Neural cell (in vitro differentiated cells): Measurements from ENCODE around the gene TOMM40. TPM values are rescaled to one million over a fixed set of nuclear protein-coding genes. Genes with fewer than 3 reads are reported as not detected.

Experiments used
- H2AFZ ChIP-seq: fragments of 200-600, 300-800 bp; sonication (generic), shearing (Covaris generic); 2 replicates; pipeline ENCODE4 v1.6.0; 2014; ENCODE audit warnings: low read depth, mild to moderate bottlenecking, antibody characterized with exemption, low read length, moderate library complexity
- H3F3A ChIP-seq: fragments of 200-600 bp; shearing (Covaris generic); 2 replicates; pipeline ENCODE4 v1.6.1; 2016; ENCODE audit warnings: mild to moderate bottlenecking, moderate library complexity, mixed read lengths, antibody characterized with exemption, low read length; ENCODE audit not compliant: insufficient read depth, poor library complexity, severe bottlenecking
- H3K27ac ChIP-seq: fragments of 200-600, 300-800 bp; sonication (generic), shearing (Covaris generic); 2 replicates; pipeline ENCODE4 v1.5.1; 2014; ENCODE audit warnings: mild to moderate bottlenecking, low read length, moderate library complexity
- H3K27me3 ChIP-seq: fragments of 300-800, 200-600 bp; sonication (generic), shearing (Covaris generic); 2 replicates; pipeline ENCODE4 v1.6.0; 2014; ENCODE audit warnings: mild to moderate bottlenecking, low read depth, low read length, moderate library complexity; ENCODE audit not compliant: insufficient read depth
- H3K36me3 ChIP-seq: fragments of 300-800, 200-600 bp; sonication (generic), shearing (Covaris generic); 2 replicates; pipeline ENCODE4 v1.5.1; 2014; ENCODE audit warnings: mild to moderate bottlenecking, antibody characterized with exemption, low read length, moderate library complexity; ENCODE audit not compliant: insufficient read depth
- H3K4me2 ChIP-seq: fragments of 300-800, 200-600 bp; sonication (generic), shearing (Covaris generic); 2 replicates; pipeline ENCODE4 v1.6.0; 2014; ENCODE audit warnings: mild to moderate bottlenecking, low read length
- H3K4me3 ChIP-seq: fragments of 300-800, 200-600 bp; sonication (generic), shearing (Covaris generic); 2 replicates; pipeline ENCODE4 v1.5.1; 2014; ENCODE audit warnings: mild to moderate bottlenecking, low read length, moderate library complexity
- H3K79me2 ChIP-seq: fragments of 200-600 bp; shearing (Covaris generic); replicated peaks from 2 replicates; pipeline ENCODE4 v1.6.0; 2014; ENCODE audit warnings: mild to moderate bottlenecking, low read length, moderate library complexity; ENCODE audit not compliant: insufficient read depth
- H3K9ac ChIP-seq: fragments of 300-800, 200-600 bp; sonication (generic), shearing (Covaris generic); 2 replicates; pipeline ENCODE4 v1.6.1; 2016; ENCODE audit warnings: mild to moderate bottlenecking, low read length, mixed read lengths
- H3K9me2 ChIP-seq: fragments of 200-600 bp; shearing (Covaris generic); 2 replicates; pipeline ENCODE4 v1.6.1; 2016; ENCODE audit warnings: mild to moderate bottlenecking, low read length, mixed read lengths; ENCODE audit not compliant: insufficient read depth
- H3K9me3 ChIP-seq: fragments of 200-600, 300-800 bp; sonication (generic), shearing (Covaris generic); 2 replicates; pipeline ENCODE4 v1.6.1; 2016; ENCODE audit warnings: mild to moderate bottlenecking, mixed run types, low read length, moderate library complexity, mixed read lengths
- H4K20me1 ChIP-seq: fragments of 200-600 bp; shearing (Covaris generic); 2 replicates; pipeline ENCODE4 v1.6.1; 2016; ENCODE audit warnings: mild to moderate bottlenecking, mixed run types; ENCODE audit not compliant: insufficient read depth
- EP300 ChIP-seq: fragments of 450-650 bp; conservative IDR thresholded peaks from 2 replicates; pipeline ENCODE4 v1.6.1; 2014; ENCODE audit warnings: antibody characterized with exemption, mild to moderate bottlenecking, moderate library complexity; ENCODE audit not compliant: poor library complexity, severe bottlenecking
- EZH2 ChIP-seq: fragments of 200-600, 300-800 bp; shearing (Covaris generic), sonication (generic); IDR thresholded peaks from 2 replicates; pipeline ENCODE4 v1.6.1; 2014; ENCODE audit warnings: antibody characterized with exemption, low read length, borderline replicate concordance, mild to moderate bottlenecking; ENCODE audit not compliant: insufficient read depth, poor library complexity, severe bottlenecking
- MXI1 ChIP-seq: fragments of 450-650 bp; conservative IDR thresholded peaks from 2 replicates; pipeline ENCODE4 v1.6.1; 2014; ENCODE audit warnings: antibody characterized with exemption, mild to moderate bottlenecking; ENCODE audit not compliant: poor library complexity, severe bottlenecking
- POLR2AphosphoS5 ChIP-seq: IDR thresholded peaks from 2 replicates; pipeline ENCODE4 v1.6.1; 2012
- RAD21 ChIP-seq: fragments of 450-650 bp; conservative IDR thresholded peaks from 2 replicates; pipeline ENCODE4 v1.6.1; 2014; ENCODE audit warnings: antibody characterized with exemption, mild to moderate bottlenecking, moderate library complexity
- SMC3 ChIP-seq: fragments of 450-650 bp; conservative IDR thresholded peaks from 2 replicates; pipeline ENCODE4 v1.6.1; 2014; ENCODE audit warnings: antibody characterized with exemption, mild to moderate bottlenecking, moderate library complexity; ENCODE audit not compliant: poor library complexity
- TAF1 ChIP-seq: IDR thresholded peaks from 2 replicates; pipeline ENCODE4 v1.6.1; 2012; ENCODE audit warnings: low read depth
- polyA minus RNA-seq: library from RNA; depleted of rRNA, polyadenylated mRNA; stranded (reverse); fragments of >200 nt; gene quantifications from 2 replicates; pipeline ENCODE4 v1.2.3, GENCODE V29; 2014
- polyA plus RNA-seq: library from polyadenylated mRNA; depleted of rRNA; stranded (reverse); fragments of >200 nt; gene quantifications from 2 replicates; pipeline ENCODE4 v1.2.3, GENCODE V29; 2014
- TF ChIP-seq, protein P1 (sequence below): IDR thresholded peaks from 2 replicates; pipeline ENCODE4 v1.6.1; 2012; ENCODE audit warnings: borderline replicate concordance
- TF ChIP-seq, protein P2 (sequence below): fragments of 450-650 bp; IDR thresholded peaks from 2 replicates; pipeline ENCODE4 v1.5.1; 2014; ENCODE audit warnings: antibody characterized with exemption, mild to moderate bottlenecking, moderate library complexity; ENCODE audit not compliant: poor library complexity, severe bottlenecking

The TOMM40 gene
- polyA plus RNA-seq: 48.4 and 59.2 TPM in 2 replicates
- 39.7 and 44.6 TPM in 2 replicates for polyA minus RNA-seq

DNA sequence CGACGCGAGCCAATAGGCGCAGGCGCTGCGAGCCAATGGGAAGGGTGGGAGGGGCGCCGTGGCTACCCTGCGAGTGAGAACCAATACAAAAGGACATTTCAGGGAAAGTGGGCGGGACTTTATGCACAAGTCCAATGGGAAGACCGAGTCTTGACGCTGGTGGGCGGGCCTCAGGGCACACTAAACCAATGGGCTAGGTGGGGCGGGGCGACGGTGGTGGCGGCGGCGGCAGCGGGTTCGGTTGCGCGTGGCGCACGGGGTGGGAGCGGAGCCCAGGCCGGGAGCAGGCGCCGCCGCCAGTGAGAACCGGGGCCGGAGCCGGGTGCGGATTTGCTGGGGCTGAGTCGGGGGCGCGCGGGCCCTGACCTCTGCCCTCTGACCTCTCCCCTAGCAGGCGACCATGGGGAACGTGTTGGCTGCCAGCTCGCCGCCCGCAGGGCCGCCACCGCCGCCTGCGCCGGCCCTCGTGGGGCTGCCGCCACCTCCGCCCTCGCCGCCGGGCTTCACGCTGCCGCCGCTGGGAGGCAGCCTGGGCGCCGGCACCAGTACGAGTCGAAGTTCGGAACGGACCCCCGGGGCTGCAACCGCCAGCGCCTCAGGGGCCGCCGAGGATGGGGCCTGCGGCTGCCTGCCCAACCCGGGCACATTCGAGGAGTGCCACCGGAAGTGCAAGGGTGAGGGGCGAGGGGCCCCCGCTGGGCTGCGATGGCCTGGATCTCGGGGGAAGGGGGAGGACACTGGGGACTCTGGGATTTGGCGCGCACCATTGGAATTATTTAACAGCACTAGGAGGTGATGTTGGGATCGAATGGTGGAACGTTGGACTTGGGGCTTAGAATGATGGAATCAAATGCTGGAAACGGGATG lies at the start of gene TOMM40:
Gene TOMM40 (plus strand): TSS at position 239 of the 867 bp plus-strand sequence. CDS start 162 bp downstream, at position 401.
- TF ChIP-seq EZH2 (no peak), SMC3 (peak; percentile 38), EP300 (no peak), POLR2AphosphoS5 (peak; percentile 68), TAF1 (no peak), MXI1 (peak; percentile 98), RAD21 (peak; percentile 36)
- TF ChIP-seq, protein P1, sequence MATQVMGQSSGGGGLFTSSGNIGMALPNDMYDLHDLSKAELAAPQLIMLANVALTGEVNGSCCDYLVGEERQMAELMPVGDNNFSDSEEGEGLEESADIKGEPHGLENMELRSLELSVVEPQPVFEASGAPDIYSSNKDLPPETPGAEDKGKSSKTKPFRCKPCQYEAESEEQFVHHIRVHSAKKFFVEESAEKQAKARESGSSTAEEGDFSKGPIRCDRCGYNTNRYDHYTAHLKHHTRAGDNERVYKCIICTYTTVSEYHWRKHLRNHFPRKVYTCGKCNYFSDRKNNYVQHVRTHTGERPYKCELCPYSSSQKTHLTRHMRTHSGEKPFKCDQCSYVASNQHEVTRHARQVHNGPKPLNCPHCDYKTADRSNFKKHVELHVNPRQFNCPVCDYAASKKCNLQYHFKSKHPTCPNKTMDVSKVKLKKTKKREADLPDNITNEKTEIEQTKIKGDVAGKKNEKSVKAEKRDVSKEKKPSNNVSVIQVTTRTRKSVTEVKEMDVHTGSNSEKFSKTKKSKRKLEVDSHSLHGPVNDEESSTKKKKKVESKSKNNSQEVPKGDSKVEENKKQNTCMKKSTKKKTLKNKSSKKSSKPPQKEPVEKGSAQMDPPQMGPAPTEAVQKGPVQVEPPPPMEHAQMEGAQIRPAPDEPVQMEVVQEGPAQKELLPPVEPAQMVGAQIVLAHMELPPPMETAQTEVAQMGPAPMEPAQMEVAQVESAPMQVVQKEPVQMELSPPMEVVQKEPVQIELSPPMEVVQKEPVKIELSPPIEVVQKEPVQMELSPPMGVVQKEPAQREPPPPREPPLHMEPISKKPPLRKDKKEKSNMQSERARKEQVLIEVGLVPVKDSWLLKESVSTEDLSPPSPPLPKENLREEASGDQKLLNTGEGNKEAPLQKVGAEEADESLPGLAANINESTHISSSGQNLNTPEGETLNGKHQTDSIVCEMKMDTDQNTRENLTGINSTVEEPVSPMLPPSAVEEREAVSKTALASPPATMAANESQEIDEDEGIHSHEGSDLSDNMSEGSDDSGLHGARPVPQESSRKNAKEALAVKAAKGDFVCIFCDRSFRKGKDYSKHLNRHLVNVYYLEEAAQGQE: no peak
- TF ChIP-seq, protein P2, sequence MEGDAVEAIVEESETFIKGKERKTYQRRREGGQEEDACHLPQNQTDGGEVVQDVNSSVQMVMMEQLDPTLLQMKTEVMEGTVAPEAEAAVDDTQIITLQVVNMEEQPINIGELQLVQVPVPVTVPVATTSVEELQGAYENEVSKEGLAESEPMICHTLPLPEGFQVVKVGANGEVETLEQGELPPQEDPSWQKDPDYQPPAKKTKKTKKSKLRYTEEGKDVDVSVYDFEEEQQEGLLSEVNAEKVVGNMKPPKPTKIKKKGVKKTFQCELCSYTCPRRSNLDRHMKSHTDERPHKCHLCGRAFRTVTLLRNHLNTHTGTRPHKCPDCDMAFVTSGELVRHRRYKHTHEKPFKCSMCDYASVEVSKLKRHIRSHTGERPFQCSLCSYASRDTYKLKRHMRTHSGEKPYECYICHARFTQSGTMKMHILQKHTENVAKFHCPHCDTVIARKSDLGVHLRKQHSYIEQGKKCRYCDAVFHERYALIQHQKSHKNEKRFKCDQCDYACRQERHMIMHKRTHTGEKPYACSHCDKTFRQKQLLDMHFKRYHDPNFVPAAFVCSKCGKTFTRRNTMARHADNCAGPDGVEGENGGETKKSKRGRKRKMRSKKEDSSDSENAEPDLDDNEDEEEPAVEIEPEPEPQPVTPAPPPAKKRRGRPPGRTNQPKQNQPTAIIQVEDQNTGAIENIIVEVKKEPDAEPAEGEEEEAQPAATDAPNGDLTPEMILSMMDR: peak; percentile 48
- Histone ChIP-seq H3K4me2 (peak within 1 kb of the TSS; percentile 97), H3K27ac (peak within 1 kb of the TSS; percentile 94), H3K4me3 (peak within 1 kb of the TSS; percentile 80), H3K9me3 (no peaks in the 10 kb centered on the region), H3K9me2 (no peaks in the 10 kb centered on the region), H3K79me2 (peaks cover 13% of the 10 kb centered on the region), H2AFZ (peak within 1 kb of the TSS; percentile 78), H3K36me3 (no peaks in the 10 kb centered on the region), H3F3A (no peaks in the 10 kb centered on the region), H3K9ac (peak within 1 kb of the TSS; percentile 72), H3K27me3 (no peaks in the 10 kb centered on the region), H4K20me1 (no peaks in the 10 kb centered on the region)

DNA sequence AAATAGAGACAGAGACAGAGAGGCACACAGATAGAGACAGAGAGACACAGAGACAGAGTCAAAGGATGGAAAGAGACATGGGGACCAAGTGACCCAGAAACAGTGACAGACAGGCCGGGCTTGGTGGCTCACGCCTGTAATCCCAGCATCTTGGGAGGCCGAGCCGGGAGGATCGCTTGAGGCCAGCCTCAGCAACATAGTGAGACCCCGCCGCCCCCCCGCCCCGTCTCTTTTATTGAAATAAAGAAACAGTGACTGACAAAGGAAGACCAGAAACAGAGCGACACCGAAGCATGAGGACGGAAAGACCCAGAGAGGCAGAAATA lies 45.8 kb upstream of the TOMM40 start:
- peak overlapping the region; percentile 63 for H3K27ac ChIP-seq
- TF ChIP-seq, protein P2: no peak
- no peak for TF ChIP-seq MXI1
- TF ChIP-seq POLR2AphosphoS5: no peak
- H2AFZ ChIP-seq: peak overlapping the region; percentile 15

More for the DNA sequence above, 45.8 kb upstream of the TOMM40 start:
- Histone ChIP-seq H3K9ac (peak overlapping the region; percentile 95), H3K27me3 (no peaks in the 10 kb centered on the region), H3K9me3 (no peaks in the 10 kb centered on the region), H3K4me2 (no peak overlapping the region), H3F3A (no peaks in the 10 kb centered on the region), H3K36me3 (no peaks in the 10 kb centered on the region), H3K4me3 (peak overlapping the region; percentile 94), H4K20me1 (no peaks in the 10 kb centered on the region), H3K79me2 (peaks cover 23% of the 10 kb centered on the region), H3K9me2 (no peaks in the 10 kb centered on the region)
